GM20000 (cell line): ENCODE results near the gene ATP10B.

ENCODE experiments used
- DNase-seq: peaks from one replicate; pipeline ENCODE4 v3.0.0; 2012; ENCODE audit warnings: low spot score
- CTCF ChIP-seq: IDR thresholded peaks from 2 replicates; pipeline ENCODE4 v1.5.1; 2012; ENCODE audit warnings: mild to moderate bottlenecking, control low read depth; ENCODE audit errors: extremely low read depth, missing control alignments

ATP10B gene

GRCh38 chr5:160629003-160629402 is 223.0 kb downstream of the ATP10B start:
- TF ChIP-seq CTCF = no peak
- no peak for DNase-seq

GRCh38 chr5:160628619-160628968 is 223.4 kb downstream of the ATP10B start:
- DNase-seq = no peak
- no peak for TF ChIP-seq CTCF

GRCh38 chr5:160627921-160628618 is 223.9 kb downstream of the ATP10B start:
- no peak for DNase-seq
- no peak for TF ChIP-seq CTCF

- no peak for TF ChIP-seq CTCF
- DNase-seq = no peak
Observed at GRCh38 chr5:160626322-160626721, 225.7 kb downstream of the ATP10B start.

- no peak for TF ChIP-seq CTCF
- no peak for DNase-seq
Observed at GRCh38 chr5:160621526-160621925, 230.5 kb downstream of the ATP10B start.

- no peak for DNase-seq
- TF ChIP-seq CTCF = no peak
Observed at GRCh38 chr5:160620401-160620800, 231.6 kb downstream of the ATP10B start.

GRCh38 chr5:160619381-160619780 is 232.6 kb downstream of the ATP10B start:
- TF ChIP-seq CTCF = no peak
- DNase-seq = no peak
